ENCODE data around the gene ROCK2. TPM values are rescaled to one million over a fixed set of nuclear protein-coding genes. Genes with fewer than 3 reads are reported as not detected.

Gene ROCK2
- total RNA-seq, 1 experiment from 2014 or later = 64.4 TPM

- Histone ChIP-seq H3K36me3 (ENCODE audit: control insufficient read depth, insufficient read depth, low read length) (no peaks in the 10 kb centered on the region), H3K9me3 (no peaks in the 10 kb centered on the region), H3K4me1 (peaks cover 10% of the 10 kb centered on the region), H3K4me3 (ENCODE audit: low read depth, low read length) (no peak overlapping the region), H3K27me3 (replicated peaks; ENCODE audit: control insufficient read depth, insufficient read depth, low read length) (no peaks in the 10 kb centered on the region)
- no peaks in the 10 kb centered on the region for H3K27me3 Mint-ChIP-seq (ENCODE audit: insufficient read depth, unreplicated experiment)
- peaks cover 27% of the 10 kb centered on the region for H3K4me1 Mint-ChIP-seq (ENCODE audit: low read depth, unreplicated experiment)
- no peak overlapping the region for H3K4me3 Mint-ChIP-seq (ENCODE audit: unreplicated experiment)
- no peak for DNase-seq
- H3K36me3 Mint-ChIP-seq (ENCODE audit: insufficient read depth, unreplicated experiment) = peaks cover 6% of the 10 kb centered on the region
- H3K27ac Mint-ChIP-seq (ENCODE audit: unreplicated experiment) = no peak overlapping the region
- intact Hi-C loops (cut with micrococcal nuclease; ENCODE audit: unreplicated experiment) = no loop called here
- no peaks in the 10 kb centered on the region for H3K9me3 Mint-ChIP-seq (ENCODE audit: unreplicated experiment)
- no TSS peak for BruUV-seq (replicated peaks)
- TF ChIP-seq, protein P1, sequence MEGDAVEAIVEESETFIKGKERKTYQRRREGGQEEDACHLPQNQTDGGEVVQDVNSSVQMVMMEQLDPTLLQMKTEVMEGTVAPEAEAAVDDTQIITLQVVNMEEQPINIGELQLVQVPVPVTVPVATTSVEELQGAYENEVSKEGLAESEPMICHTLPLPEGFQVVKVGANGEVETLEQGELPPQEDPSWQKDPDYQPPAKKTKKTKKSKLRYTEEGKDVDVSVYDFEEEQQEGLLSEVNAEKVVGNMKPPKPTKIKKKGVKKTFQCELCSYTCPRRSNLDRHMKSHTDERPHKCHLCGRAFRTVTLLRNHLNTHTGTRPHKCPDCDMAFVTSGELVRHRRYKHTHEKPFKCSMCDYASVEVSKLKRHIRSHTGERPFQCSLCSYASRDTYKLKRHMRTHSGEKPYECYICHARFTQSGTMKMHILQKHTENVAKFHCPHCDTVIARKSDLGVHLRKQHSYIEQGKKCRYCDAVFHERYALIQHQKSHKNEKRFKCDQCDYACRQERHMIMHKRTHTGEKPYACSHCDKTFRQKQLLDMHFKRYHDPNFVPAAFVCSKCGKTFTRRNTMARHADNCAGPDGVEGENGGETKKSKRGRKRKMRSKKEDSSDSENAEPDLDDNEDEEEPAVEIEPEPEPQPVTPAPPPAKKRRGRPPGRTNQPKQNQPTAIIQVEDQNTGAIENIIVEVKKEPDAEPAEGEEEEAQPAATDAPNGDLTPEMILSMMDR (IDR thresholded peaks at IDR 0.05; ENCODE audit: insufficient read depth in 1 of 2, low read depth in 1 of 2, low read length in 1 of 2, severe bottlenecking in 1 of 2, unreplicated experiment in 1 of 2) = no peak
- ChIA-PET CTCF (no interaction called here), POLR2A (interaction anchor here (0.6 to 0.7 kb wide), 2 partner anchors 48 to 163 kb away, joined by 3 to 4 read pairs; partner anchors contain the start of gene ROCK2)
Measured at GRCh38 chr2:11296401-11296800, 48.0 kb downstream of the ROCK2 start.

DNA sequence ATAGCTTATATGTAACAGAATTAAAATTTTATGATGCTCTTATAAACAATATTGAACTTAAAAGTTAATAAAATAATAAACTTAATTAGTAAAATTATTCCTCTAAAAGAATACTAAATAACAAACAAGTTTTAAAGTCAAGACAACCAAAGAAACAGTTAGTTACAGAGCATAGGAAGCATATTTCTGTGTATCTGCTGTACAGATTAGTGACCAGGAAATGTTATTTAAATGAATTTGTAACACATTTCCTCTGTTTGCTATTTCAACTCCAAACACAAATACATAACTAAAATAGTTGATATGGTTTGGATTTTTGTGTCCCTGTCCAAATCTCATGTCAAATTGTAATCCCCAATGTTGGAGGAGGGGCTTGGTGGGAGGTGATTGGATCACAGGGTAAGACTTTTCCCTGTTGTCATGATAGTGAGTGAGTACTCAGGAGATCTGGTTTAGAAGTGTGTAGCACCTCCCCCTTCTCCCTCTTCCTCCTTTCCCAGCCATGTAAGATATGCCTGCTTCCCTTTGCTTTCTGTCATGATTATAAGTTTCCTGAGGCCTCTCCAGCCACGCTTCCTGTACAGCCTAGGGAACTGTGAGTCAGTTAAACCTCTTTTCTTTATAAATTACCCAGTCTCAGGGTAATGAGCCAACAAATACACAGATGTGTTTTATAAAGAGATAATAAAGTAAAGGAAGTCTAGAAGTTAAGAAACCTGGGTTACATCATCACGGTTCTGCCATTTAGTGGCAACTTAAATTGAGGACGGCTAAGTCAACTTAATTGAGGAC lies 51.8 kb downstream of the ROCK2 start:
- no TSS peak for BruUV-seq (replicated peaks)
- ChIA-PET CTCF (no interaction called here), POLR2A (no interaction called here)
- TF ChIP-seq, protein P1 (IDR thresholded peaks at IDR 0.05; ENCODE audit: insufficient read depth in 1 of 2, low read depth in 1 of 2, low read length in 1 of 2, severe bottlenecking in 1 of 2, unreplicated experiment in 1 of 2) = no peak
- intact Hi-C loops (cut with micrococcal nuclease; ENCODE audit: unreplicated experiment) = no loop called here
- no peak overlapping the region for H3K4me3 ChIP-seq (ENCODE audit: low read depth, low read length)
- H3K27me3 Mint-ChIP-seq (ENCODE audit: insufficient read depth, unreplicated experiment) = no peaks in the 10 kb centered on the region
- no peaks in the 10 kb centered on the region for H3K9me3 Mint-ChIP-seq (ENCODE audit: unreplicated experiment)
- no peaks in the 10 kb centered on the region for H3K27me3 ChIP-seq (replicated peaks; ENCODE audit: control insufficient read depth, insufficient read depth, low read length)
- peaks cover 33% of the 10 kb centered on the region for H3K4me1 Mint-ChIP-seq (ENCODE audit: low read depth, unreplicated experiment)
- no peaks in the 10 kb centered on the region for H3K36me3 ChIP-seq (ENCODE audit: control insufficient read depth, insufficient read depth, low read length)
- H3K27ac Mint-ChIP-seq (ENCODE audit: unreplicated experiment) = no peak overlapping the region
- H3K9me3 ChIP-seq = no peaks in the 10 kb centered on the region
- H3K36me3 Mint-ChIP-seq (ENCODE audit: insufficient read depth, unreplicated experiment) = peaks cover 6% of the 10 kb centered on the region
- no peak for DNase-seq
- H3K4me1 ChIP-seq = peaks cover 10% of the 10 kb centered on the region
- no peak overlapping the region for H3K4me3 Mint-ChIP-seq (ENCODE audit: unreplicated experiment)

GRCh38 chr2:11290713-11291112 lies 53.7 kb downstream of the ROCK2 start:
- TF ChIP-seq, protein P1 (IDR thresholded peaks at IDR 0.05; ENCODE audit: insufficient read depth in 1 of 2, low read depth in 1 of 2, low read length in 1 of 2, severe bottlenecking in 1 of 2, unreplicated experiment in 1 of 2) = no peak
- POLR2A ChIA-PET = no interaction called here
- H3K4me1 ChIP-seq = peaks cover 10% of the 10 kb centered on the region
- CTCF ChIA-PET = no interaction called here
- Mint-ChIP-seq H3K4me1 (ENCODE audit: low read depth, unreplicated experiment) (peaks cover 24% of the 10 kb centered on the region), H3K36me3 (ENCODE audit: insufficient read depth, unreplicated experiment) (peaks cover 16% of the 10 kb centered on the region), H3K27me3 (ENCODE audit: insufficient read depth, unreplicated experiment) (no peaks in the 10 kb centered on the region), H3K9me3 (ENCODE audit: unreplicated experiment) (no peaks in the 10 kb centered on the region), H3K27ac (ENCODE audit: unreplicated experiment) (no peak overlapping the region), H3K4me3 (ENCODE audit: unreplicated experiment) (no peak overlapping the region)
- DNase-seq = no peak
- H3K9me3 ChIP-seq = 0 out of 2 replicates have a peak, but pooled peaks cover 3% of the 10 kb centered on the region
- H3K36me3 ChIP-seq (ENCODE audit: control insufficient read depth, insufficient read depth, low read length) = peaks cover 2% of the 10 kb centered on the region; the same call in 1 of the 2 replicates
- no peak overlapping the region for H3K4me3 ChIP-seq (ENCODE audit: low read depth, low read length)
- BruUV-seq (replicated peaks) = no TSS peak
- no peaks in the 10 kb centered on the region for H3K27me3 ChIP-seq (replicated peaks; ENCODE audit: control insufficient read depth, insufficient read depth, low read length)
- intact Hi-C loops (cut with micrococcal nuclease; ENCODE audit: unreplicated experiment) = no loop called here
